ENCODE data around the gene IGSF9.

DNA sequence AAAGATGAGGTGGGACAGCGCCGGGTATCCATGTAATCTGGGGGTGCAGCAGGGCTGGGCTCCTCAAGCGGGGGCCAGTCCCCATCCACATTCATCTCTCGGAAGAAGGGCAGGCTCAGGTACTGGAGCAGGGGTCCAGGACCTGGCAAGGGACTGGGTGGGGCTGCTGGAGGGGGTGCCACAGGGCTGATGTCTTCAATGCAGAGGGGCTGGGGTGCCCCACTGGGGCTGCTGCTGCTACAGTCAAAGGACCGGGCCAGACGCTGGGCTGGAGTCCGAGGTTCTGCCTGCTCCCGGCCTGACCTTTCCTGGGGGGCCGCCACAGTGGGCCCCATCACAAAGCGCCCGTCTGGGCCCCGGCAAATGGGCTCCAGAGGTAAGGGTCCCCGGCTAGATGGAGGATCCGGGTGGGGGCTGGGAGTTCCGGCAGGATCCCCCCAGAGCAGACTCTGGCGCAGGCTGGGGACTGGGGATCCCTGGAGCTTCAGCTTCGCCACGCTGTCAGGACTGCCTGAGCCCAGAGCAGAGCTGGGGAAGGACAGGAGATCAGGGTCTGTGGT, 16.8 kb downstream of the IGSF9 start:
- TF ChIP-seq EZH2 (IDR thresholded peaks at IDR 0.05) (no peak), POLR2AphosphoS5 (IDR thresholded peaks at IDR 0.05; ENCODE audit: borderline replicate concordance, low read depth, low read length) (no peak), FOXP2 (optimal IDR thresholded peaks at IDR 0.05; ENCODE audit: control extremely low read depth, extremely low read length, insufficient read depth) (no peak)
